ENCODE data around the gene ATF4. TPM values are rescaled to one million over a fixed set of nuclear protein-coding genes. Genes with fewer than 3 reads are reported as not detected.

ATF4 gene
- total and polyA plus RNA-seq, 2 of the 8 experiments (the other 6 are each of a cell fraction or from before 2014, with no cell fraction given) = 553 to 704 TPM

DNA sequence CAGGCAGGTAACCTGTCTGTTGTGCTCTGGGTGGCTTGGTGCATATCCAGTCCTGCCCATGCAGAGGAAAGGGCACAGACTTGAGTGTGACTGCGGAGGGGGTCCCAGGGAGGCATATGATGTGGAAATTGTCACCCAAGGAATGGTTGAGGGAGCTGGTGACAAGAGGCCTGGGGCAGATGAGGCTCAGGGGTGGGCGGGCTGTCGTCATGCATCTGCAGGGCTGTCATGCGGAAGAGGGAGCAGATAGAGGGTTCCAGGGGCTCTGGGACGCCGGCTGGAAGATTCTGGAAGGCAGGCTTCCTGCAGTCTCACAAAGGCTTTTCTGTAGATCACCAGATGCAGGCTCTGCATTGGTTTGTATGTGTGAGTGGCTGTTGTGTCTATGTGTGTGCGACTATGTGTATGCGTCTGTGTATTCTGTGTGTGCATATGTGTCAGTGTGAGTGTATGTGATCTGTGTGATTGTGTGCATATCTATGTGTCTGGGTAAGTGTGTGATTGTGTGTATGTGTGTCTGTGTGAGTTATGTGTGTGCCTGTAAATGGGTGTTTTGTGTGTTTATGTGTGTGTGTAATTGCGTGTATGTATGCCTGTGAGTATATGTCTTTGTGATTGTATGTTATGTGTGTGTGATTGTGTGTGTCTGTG lies 42.6 kb downstream of the ATF4 start (continued):
- no peak for TF ChIP-seq USF2 (IDR thresholded peaks at IDR 0.05; ENCODE audit: low read length)

All from H1 (cell line).